Activated naive CD4-positive, alpha-beta T cell treated with Interleukin-2 at 50 U/mL for 16 hours (primary cell): Measurements from ENCODE around the gene SOX5.

Source experiments
- DNase-seq: peaks from one replicate; pipeline ENCODE4 v3.0.0-alpha.2; 2020

The SOX5 gene

GRCh38 chr12:23949348-23950209, at the start of gene SOX5:
Gene SOX5 (minus strand): TSS chr12:23949670. CDS start chr12:23949601, 69 bp downstream.
- no peak for DNase-seq

GRCh38 chr12:23987046-23987445, 37.6 kb upstream of the SOX5 start:
- DNase-seq, result no peak

GRCh38 chr12:23980826-23981225, 31.4 kb upstream of the SOX5 start:
- DNase-seq, result no peak

GRCh38 chr12:23964812-23965211, 15.3 kb upstream of the SOX5 start:
- no peak for DNase-seq

GRCh38 chr12:23959826-23960225, 10.4 kb upstream of the SOX5 start:
- DNase-seq, result no peak

- DNase-seq, result no peak
Observed at GRCh38 chr12:23954332-23954731, 4.9 kb upstream of the SOX5 start.

- DNase-seq, result no peak
Observed at GRCh38 chr12:23952071-23952470, 2.6 kb upstream of the SOX5 start.

- no peak for DNase-seq
Observed at GRCh38 chr12:23950775-23951451, 1.4 kb upstream of the SOX5 start.

GRCh38 chr12:23950210-23950774, 822 bp upstream of the SOX5 start:
- no peak for DNase-seq

- DNase-seq, result no peak
Observed at GRCh38 chr12:23948291-23948690, 1.2 kb downstream of the SOX5 start.

GRCh38 chr12:23947395-23947794, 2.1 kb downstream of the SOX5 start:
- DNase-seq, result no peak

- no peak for DNase-seq
Observed at GRCh38 chr12:23945249-23945648, 4.2 kb downstream of the SOX5 start.

GRCh38 chr12:23944067-23944466, 5.4 kb downstream of the SOX5 start:
- DNase-seq, result no peak

GRCh38 chr12:23942841-23943240, 6.6 kb downstream of the SOX5 start:
- DNase-seq, result no peak

GRCh38 chr12:23941780-23942179, 7.7 kb downstream of the SOX5 start:
- no peak for DNase-seq

- DNase-seq, result no peak
Observed at GRCh38 chr12:23938422-23938821, 11.0 kb downstream of the SOX5 start.

GRCh38 chr12:23931176-23931575, 18.3 kb downstream of the SOX5 start:
- no peak for DNase-seq

- no peak for DNase-seq
Observed at GRCh38 chr12:23930599-23930998, 18.9 kb downstream of the SOX5 start.

- DNase-seq, result no peak
Observed at GRCh38 chr12:23929906-23930305, 19.6 kb downstream of the SOX5 start.

- DNase-seq, result no peak
Observed at GRCh38 chr12:23927907-23928306, 21.6 kb downstream of the SOX5 start.

- DNase-seq, result no peak
Observed at GRCh38 chr12:23921099-23921856, 28.2 kb downstream of the SOX5 start.

- no peak for DNase-seq
Observed at GRCh38 chr12:23911574-23911973, 37.9 kb downstream of the SOX5 start.

GRCh38 chr12:23909551-23909950, 39.9 kb downstream of the SOX5 start:
- no peak for DNase-seq
